ENCODE data around the gene GPS2.
"Not testable (repeated sequence)": the region's sequence is repeated elsewhere in the genome, so short reads cannot be mapped to it uniquely, and the experiment has no call there.

GPS2 gene

GRCh38 chr17:7347630-7348477 is 32.7 kb upstream of the GPS2 start:
- DNase-seq (ENCODE audit: low spot score): no peak
- no peak for TF ChIP-seq CTCF (IDR thresholded peaks at IDR 0.05; ENCODE audit: extremely low read depth, missing control alignments)

GRCh38 chr17:7346761-7347614 is 31.8 kb upstream of the GPS2 start:
- no peak for TF ChIP-seq CTCF (IDR thresholded peaks at IDR 0.05; ENCODE audit: extremely low read depth, missing control alignments)
- no peak for DNase-seq (ENCODE audit: low spot score)

- DNase-seq (ENCODE audit: low spot score): no peak
- no peak for TF ChIP-seq CTCF (IDR thresholded peaks at IDR 0.05; ENCODE audit: extremely low read depth, missing control alignments)
Observed at GRCh38 chr17:7343250-7343649, 28.1 kb upstream of the GPS2 start.

GRCh38 chr17:7341842-7342241 is 26.7 kb upstream of the GPS2 start:
- DNase-seq (ENCODE audit: low spot score): no peak
- no peak for TF ChIP-seq CTCF (IDR thresholded peaks at IDR 0.05; ENCODE audit: extremely low read depth, missing control alignments)

- no peak for DNase-seq (ENCODE audit: low spot score)
- TF ChIP-seq CTCF (IDR thresholded peaks at IDR 0.05; ENCODE audit: extremely low read depth, missing control alignments): no peak
Observed at GRCh38 chr17:7340179-7340578, 25.0 kb upstream of the GPS2 start.

- DNase-seq (ENCODE audit: low spot score): not testable (repeated sequence)
Observed at GRCh38 chr17:7337600-7337999, 22.4 kb upstream of the GPS2 start.

- no peak for TF ChIP-seq CTCF (IDR thresholded peaks at IDR 0.05; ENCODE audit: extremely low read depth, missing control alignments)
- DNase-seq (ENCODE audit: low spot score): peak; percentile 81
Observed at GRCh38 chr17:7336240-7337175, 21.3 kb upstream of the GPS2 start, which contains the start of gene ACAP1. Gene ACAP1 (plus strand): TSS chr17:7336529. CDS start chr17:7336735, 206 bp downstream.

GRCh38 chr17:7335765-7336164 is 20.6 kb upstream of the GPS2 start:
- DNase-seq (ENCODE audit: low spot score): not testable (repeated sequence)
